ENCODE data around the gene PIK3R1.

Gene PIK3R1

DNA sequence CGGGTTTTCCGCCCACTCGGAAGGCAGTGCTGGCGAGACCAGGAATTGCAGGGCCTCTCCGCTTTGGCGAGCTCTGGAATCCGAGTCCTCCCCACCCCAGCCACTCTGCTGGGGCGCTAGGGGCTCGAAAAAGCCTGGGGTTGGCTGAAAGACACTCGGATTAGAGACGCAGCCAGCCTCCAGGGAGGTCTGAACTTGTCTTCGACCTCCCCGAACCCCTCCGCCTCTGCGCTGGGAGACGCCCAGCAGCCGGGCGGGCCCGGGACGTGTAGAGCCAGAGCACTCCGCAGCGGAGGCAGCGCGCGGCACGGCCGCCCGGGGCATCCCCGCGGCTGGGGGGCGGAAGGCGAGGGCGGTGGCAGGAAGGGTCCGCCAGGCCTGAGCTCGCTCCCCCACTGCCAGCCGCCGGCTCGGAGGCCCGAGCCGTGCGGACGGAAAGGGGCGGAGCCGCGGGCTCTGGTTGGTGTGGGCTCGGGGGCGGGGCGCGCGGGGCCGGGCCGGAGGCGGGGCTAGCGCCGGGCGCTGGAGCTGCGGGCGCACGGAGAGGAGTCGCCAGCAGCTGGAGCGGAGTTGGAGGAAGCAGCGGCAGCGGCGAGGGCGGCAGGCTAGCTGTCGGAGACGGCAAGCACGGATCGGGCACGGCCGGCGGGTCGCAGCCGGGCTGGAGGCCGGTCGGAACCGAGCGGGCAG, at the start of gene PIK3R1:
TSS of gene PIK3R1 (plus strand) at position 549 of the 690 bp plus-strand sequence. CDS start 10,920 bp downstream, outside the sequence.
- peak; percentile 85 for DNase-seq

DNA sequence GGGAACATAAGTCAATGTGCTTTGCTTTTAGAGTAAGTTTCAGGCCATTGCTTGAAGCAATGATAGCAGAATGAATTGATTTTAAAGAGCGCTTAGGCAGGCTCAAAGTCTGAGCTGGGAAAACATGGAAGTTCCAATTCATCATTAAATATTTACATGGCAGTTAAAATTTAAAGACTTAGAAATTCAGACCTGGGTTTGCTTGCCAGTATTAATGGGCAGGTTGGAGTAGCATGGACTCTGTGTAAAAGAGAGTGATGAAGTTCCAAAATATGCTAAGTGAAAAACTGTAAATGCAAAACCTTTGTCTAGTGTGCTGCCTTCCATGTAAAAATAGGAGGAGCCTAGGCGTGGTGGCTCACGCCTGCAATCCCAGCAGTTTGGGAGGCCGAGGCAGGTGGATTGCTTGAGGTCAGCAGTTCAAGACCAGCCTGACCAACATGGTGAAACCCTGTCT, 48.3 kb upstream of the PIK3R1 start:
- no peak for DNase-seq

DNA sequence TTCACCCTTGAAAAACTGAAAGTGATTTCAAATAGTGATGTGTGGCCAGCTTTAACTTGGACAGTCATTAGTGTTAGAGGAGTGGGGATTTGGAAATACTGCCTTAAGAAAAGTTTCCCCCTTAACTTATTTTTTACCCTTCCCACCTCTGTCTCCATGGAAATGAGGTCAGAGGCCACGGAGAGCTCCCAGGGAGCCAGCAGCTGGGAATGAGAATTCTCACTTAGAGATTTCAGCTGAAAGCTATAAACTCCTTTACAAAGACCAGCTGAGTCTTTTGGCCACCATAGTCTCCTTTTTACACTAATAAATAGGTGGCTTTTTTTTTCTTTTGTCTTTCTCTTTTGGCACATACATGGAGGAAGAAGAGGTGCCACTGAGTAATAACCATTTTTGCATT, 45.7 kb upstream of the PIK3R1 start:
- DNase-seq: no peak

DNA sequence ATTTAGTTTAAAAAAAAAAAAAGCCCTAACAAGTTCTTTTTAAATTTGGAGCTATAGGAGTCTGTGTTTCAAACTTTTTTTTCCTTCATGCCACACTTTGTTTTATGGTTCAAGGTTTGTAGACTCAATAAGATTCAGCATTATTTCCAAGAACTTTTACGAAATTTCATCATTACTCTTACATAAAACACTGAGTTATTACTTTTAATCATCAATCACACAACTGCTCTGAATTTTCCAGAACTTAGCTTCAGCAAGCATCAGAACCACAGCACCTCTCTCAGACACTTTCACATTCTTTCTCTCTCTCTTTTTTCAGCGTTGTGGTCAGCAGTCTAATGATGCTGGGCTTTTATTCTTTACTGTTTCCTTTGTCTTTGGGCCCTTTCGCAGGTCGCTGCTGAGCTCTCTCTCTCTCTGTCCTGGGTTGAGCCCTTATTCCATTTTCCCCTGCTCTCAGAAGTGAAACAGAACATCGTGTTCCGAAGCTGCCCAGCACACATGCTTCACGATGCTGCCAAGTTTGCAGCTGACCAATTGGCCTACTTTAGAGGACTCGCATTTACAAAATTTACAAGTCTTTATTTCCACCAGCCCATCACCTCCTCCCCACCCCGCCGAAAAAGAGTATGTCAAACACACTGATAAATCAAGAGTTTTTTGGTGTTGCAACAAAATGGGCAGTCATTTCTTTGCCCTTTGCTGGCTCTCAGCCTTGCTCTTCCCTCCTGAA, 44.6 kb upstream of the PIK3R1 start:
- DNase-seq: no peak

DNA sequence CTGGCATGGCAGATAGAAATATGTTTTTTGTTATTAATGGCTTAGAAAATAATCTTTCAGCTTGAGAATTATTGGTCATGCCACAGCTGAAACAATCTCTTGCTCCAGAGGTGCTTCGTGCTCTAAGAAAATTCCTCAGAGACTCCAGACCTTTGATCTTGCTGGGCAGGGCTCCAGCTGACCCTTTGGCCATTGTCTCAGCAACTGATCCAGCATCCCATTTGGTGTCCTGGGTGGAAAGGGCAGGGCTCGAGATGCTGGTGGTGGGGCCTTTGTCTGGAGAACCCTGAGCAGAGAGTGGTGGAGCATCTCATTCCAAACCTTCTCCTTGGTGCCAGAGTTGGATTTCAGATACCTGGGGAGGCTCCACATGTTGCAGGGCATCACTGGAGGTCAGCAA, 43.2 kb upstream of the PIK3R1 start:
- no peak for DNase-seq

DNA sequence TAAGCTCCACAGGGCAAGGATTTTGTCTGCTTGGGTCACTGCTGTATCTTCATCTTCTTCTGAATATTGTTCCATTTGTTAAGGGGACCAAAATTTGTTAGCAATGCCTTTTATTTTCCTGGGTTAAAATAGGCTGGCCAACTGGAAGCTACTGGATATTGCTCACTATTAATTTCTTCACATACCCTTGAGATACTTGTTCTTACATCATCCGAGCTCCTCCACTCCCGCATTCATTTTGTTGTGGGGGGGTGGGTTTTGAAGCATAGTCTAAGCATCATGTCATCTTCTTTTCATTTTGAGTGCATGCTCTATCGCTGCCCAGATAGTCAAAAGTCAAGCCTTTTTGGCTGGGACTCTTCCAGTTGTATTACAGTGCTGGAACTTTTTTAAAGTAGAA, 42.5 kb upstream of the PIK3R1 start:
- no peak for DNase-seq

DNA sequence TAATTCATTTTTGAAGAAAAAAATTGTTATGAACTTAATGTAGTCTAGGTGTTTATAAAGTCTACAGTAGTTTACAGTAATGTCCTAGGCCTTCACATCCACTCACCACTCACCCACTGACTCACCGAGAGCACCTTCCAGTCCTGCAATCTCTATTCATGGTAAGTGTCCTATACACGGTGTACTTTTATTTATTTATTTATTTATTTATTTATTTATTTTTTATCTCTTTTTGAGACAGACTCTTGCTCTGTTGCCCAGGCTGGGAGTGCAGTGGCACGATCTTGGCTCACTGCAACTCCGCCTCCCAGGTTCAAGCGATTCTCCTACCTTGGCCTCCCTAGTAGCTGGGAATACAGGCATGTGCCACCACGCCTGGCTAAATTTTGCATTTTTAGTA, 39.3 kb upstream of the PIK3R1 start:
- no peak for DNase-seq

DNA sequence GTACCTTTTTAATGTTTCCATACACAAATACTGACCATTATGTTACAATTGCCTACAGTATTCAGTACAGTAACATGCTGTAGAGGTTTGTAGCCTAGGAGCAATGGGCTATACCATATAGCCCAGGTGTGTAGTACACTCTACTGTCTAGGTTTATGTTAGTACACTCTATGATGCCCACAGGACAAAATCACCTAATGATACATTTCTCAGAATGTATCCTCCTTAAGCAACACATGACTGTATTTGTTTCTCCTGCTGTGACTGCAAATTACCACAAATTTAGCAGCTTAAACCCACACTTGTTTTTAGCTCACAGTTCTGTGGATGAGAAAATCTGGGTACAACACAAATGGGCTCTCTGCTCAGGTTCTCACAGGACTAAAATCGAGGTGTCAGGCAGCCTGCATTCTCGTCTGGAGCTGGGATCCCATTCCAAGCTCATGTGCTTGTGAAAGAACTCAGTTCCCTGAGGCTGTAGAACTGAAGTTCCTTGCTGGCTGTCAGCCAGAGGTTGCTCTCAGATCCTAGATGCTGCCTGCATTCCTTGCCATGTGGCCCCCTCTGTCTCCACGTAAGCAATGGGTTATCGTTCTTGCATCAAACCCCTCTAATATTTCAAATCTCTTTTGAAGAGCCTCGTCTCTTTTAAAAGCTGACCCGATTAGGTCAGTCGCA, 38.6 kb upstream of the PIK3R1 start:
- no peak for DNase-seq

DNA sequence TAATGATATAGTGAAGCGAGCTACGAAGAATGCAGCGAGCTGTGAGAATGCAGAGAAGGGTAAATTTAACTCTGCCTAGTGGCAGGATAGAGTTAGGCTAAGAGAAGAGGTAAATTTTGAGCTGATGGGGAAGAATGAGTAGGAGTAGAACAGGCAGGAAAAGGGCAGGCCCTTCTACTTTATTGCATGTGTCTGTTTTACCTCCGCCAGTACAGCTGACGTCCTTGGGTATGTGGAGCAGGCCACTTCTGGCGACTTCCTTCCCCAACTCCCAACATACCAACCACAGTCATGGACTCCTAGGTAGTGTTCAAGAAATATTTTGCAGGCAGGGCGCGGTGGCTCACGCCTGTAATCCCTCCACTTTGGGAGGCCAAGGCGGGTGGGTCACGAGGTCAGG, 37.9 kb upstream of the PIK3R1 start:
- no peak for DNase-seq

DNA sequence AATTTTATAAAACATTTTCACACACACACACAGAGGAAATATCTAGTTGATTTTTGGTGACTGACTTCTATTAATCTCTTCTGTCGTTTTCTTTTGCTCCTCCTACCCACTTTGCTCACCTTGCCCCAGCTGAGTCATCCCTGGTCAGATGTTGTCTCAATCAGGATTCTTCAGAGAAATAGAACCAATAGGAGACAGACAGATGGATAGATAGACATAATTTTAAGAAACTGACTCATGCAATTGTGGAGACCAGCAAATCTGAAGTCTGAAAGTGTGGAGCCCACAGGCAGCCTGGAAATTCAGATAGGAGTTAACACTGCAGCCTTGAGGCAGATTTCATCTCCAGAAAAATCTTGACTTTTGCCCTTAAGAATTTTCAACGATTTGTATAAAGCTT, 37.0 kb upstream of the PIK3R1 start:
- no peak for DNase-seq

DNA sequence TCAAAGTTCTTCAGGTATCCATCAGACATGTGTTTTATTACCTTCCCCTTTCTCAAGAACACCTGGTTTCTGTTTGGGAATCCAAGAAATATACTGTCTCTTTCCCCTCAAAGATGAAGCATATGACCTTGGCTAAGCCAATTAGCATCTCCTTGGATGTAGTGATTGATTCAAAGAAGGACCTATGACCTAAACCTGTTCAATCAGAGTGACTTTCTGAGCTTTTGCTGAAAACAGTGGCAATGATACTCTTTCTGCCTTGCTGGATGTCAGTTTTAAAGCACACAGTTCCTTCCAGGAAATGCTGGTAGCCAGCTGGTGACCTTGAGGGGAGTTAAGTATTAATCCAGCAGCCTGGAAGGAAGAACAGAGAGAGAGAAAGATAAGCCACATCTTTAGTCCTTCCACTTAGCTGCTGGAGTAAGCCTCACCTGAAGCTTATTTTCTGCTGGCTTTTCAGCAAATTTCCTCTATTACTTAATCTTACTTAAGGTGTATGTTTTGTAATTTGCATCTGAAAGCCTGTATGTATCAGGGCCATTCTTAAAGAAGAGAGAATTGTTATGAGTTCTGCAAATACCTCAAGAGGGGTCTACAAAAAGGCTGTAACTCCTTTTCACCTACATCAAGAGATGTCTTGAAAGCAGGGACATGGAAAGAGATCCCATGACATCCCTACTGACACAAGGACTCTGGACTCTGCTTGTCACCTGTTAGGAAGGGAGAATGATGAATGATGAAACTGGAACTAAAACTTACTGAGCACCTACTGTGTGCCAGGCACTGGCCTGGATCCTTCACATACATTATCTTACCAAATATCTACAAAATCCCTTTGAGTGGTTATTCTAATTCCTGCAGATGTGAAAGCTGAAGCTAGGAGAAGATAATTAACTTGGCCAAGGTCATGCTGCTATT, 35.2 kb upstream of the PIK3R1 start:
- DNase-seq: no peak

DNA sequence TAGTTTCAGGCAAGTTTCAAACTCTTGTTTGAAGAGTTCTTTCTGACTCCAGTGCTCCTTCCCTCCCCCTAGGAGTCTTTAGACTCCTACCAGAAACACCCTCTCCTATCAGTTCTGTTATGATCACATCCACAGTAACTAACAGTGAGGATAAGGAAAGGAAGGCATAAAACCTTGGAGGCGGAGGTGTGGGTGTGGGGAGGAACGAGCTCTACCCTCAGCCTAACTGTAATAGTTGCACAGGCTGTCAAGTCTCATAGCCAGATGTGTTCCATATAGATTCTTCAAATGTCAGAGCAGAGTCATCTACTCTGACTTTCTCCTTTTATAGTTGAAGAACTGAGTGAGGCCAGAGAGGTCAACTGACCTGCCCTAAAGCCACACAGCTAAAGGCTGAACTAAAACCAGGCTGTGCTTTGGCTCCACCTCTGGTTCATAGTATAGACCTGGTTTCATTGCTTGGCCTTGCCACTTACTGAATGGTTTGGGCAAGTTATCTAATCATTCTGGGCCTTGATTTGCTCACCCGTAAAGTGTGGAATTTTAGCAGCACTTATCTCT, 34.4 kb upstream of the PIK3R1 start:
- no peak for DNase-seq

DNA sequence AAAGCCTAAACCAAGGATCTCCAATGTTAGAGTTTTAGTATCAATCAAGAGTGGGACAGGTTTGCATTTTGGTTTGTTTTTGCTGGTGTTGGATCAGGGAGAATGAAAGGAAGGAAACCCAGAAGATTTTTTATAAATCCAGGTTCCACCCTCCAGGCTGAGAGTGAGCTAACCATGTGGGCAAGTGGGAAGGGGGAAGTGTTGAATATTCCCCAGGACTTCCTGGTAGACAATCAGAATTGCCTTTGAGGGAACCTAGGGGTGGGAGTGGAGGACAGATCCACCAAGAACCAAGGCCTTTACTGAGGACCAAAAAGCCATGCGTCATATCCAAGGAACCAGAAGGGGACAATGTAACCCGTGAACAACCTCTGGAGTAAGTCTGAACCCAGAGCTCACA, 33.5 kb upstream of the PIK3R1 start:
- no peak for DNase-seq

DNA sequence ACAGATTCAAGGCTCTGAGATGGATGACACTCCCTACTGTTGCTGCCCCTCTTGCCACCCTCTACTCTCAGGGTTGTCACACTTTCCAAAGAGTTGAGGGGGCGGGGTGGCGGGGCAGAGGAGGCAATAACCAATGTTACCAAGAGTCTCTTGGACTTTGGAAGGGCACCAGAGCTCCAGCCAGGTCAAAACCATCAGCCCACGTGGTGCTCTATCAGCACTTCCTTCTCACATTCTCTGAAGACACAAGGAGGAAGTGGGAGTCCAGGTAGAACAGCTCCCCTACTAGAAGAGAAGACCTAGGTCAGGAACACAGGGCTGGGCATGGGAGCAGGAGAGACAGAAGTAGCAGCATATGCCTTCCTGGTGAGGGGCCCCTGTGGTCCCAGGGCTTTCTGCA, 33.0 kb upstream of the PIK3R1 start:
- no peak for DNase-seq

DNA sequence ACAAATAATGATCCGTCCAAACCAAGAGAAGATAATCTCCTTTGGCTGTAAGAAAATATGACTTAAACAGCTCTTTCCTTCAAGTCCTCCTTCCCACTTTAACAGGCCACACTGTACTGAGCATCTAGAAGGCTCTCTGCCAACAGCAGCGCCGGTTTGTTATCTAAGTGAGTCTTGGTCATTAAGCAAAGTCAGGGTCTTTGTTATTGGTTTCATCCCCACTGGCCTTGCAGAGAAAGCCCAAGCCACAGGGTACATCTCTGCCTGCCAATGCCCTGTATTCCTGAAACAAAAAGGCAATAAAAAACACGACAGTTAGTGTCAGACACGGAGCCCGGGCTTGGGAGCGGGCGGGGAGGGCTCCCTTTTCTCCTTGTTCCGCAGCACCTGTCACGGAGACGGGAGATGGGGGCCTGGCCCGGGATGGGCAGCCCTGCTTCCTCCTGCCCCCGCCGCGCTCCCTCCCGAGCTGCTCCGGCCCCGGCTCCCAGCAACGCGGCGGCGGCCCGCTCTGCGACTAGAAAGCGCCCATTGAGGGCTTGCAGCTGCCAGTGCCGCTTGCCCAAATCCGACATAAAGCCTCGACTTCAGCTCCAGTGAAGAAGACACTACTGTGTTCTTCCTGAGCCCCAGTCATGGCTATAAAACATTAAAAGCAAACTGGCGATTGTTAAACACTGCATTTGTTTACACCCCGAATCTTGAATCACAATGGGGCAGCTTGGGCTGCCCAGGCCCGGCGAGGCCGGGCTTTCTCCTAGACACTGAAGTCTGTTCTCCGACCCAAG, 28.1 kb upstream of the PIK3R1 start:
- DNase-seq: no peak

DNA sequence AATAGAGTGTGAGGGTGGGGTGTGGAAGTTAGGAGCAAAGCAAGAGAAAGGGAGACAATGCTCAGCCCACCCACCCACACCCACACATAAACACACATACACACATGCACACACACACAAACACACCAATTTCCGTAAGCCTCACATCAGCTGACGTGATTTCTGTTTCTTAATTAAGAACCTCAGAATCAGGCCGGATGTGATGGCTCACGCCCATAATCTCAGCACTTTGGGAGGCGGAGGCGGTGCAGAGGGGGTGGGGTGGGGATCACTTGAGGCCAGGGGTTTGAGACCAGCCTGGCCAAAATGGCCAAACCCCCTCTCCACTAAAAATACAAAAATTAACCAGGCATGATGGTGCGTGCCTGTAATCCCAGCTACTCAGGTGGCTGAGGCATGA, 26.4 kb upstream of the PIK3R1 start:
- no peak for DNase-seq

DNA sequence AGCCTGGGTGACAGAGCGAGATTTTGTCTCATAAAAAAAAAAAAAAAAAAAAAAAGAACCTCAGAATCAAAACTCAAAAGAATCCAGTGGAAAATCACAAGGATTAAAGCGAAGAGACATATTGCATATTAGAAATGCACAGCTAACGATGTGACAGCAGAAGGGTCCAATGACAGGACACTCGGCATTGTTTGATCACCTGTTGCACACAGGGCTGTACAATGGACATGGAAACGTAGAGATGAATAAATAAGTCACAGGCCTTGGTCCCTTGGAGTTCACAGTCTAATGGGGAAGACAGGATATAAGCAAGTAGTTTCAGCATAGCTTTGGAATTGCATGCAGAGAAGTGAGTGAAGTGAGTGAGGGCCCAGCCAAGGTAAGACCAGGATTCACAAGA, 25.9 kb upstream of the PIK3R1 start:
- DNase-seq: peak; percentile 32

DNA sequence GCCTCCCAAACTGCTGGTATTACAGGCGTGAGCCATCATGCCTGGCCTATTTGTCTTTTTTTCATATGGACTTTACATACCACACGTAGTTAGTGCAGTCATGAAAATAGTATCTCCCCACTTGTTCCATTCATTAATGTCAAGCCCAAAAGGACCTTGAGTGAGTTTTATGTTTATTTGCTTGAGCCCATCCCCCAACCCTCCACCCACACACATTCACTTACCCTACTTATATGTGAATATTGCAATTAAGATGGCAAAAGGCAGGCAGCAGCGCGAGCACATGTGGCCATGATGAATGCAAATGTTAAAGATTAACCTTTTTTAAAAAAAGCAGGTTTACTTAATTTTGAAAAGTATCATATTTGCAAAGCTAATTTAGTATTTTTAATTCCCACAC, 24.9 kb upstream of the PIK3R1 start:
- no peak for DNase-seq

DNA sequence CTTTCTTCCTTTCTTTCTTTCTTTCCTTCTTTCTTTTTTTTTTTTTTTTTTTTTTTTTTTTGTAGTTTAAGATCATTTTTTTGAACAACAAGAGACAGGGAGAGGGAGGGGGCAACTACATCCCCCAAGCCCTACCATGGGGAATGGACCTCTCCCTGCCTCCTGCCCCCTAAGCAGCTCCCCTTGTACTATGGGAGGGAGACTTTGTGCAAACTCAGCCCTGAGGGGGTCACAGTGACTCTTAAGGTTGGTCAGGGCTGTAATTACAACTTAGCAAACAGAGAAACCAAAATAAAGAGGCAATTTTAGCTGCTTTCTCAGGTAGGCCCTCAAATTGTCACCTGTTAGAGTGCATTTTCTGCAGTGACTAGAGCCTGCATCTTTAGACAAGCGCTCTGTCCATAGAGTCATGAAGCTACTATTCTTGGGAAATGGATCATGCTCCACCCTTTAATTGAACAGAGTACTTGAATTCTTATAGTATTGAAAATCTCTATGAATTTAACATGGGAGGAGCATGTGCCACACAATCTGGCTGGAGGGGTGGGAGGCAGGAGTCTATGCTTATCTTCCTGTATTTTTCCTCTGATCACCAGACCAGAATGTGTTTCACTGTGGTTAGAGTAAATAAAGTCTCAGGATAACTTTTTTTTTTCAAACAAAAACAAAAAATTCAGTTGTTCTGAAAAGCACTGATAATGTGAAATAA, 24.3 kb upstream of the PIK3R1 start:
- DNase-seq: no peak

DNA sequence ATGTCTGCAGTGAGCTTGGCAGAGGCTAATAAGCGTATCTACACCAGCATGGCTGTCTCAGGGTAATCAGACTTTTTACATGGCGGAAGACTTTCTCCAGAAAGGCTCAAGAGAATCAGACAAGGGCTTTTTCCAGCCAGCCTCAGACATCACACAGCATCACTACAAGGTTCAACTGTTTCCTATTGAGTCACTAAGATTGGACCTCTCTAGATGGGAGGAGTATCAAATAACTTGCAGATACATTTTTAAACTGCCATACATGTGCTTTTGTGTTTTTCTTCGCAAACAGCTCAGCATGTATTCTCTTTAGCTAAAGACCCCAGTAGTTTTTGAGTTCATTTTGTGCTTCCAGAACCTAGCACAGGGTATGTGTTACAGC, 22.9 kb upstream of the PIK3R1 start:
- DNase-seq: no peak

DNA sequence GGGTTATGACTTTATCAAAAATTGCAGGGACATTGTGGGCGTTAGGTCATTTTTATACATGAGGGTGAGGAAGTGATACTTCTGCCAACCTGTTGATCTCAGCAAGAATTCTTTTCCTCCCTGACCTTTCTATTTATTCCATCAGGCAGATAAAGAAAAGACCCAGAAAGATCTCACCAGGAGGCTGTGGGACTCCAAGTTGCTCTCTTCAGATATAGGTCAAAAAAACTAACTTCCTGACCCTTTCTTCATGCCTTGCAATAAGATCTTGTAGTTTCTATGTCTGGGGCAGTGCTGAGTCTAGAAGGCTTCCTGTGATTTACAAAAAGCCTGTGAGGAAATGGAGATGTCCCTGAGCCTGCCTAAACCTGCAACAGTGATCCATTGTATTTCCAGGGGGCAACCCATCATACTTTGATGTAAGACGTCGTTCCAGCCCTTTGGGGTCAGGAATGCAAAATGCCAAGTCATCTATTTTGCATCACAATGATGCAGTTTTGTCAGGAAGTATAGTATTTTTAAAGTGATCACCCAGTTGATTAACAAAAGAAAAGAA, 22.0 kb upstream of the PIK3R1 start:
- no peak for DNase-seq

Measured in SHP77 treated with DMSO at 0.1 percent for 48 hours (cell line).